GM12891 (cell line): ENCODE measurements around the gene STOX2.

Experiments
- PAX5 ChIP-seq: IDR thresholded peaks from 2 replicates; pipeline ENCODE4 v1.6.1; 2011; ENCODE audit warnings: low read length, moderate library complexity, mild to moderate bottlenecking; ENCODE audit not compliant: insufficient read depth, severe bottlenecking
- POLR2A ChIP-seq: IDR thresholded peaks from 2 replicates; pipeline ENCODE4 v1.6.1; 2011; ENCODE audit warnings: low read depth, low read length, control low read depth
- POLR2AphosphoS5 ChIP-seq: IDR thresholded peaks from 2 replicates; pipeline ENCODE4 v1.6.1; 2011; ENCODE audit warnings: low read depth, low read length, control low read depth
- SPI1 ChIP-seq: IDR thresholded peaks from 2 replicates; pipeline ENCODE4 v1.6.1; 2011; ENCODE audit warnings: low read depth, low read length, control low read depth
- TAF1 ChIP-seq: IDR thresholded peaks from 2 replicates; pipeline ENCODE4 v1.6.1; 2011; ENCODE audit warnings: low read depth, low read length, control low read depth

DNA sequence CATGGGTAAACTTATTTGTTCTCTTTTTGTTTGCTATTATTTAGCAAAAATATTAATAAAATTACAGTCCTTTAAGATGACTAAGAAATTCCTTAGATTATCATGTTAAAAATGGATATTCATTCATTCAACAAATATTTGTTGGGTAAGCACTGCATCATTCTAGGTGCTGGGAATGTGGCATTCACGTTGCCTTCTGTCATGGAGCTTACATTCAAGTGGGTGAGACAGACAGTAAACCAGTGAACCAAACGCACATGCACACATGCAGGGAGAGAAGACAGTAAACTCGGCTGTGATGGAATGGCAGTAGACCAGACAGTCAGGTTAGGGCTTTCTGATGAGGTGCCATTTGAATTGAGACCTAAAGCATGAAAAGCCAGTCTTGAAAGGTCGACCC lies 91.8 kb downstream of the STOX2 start:
- TF ChIP-seq PAX5: no peak
- no peak for TF ChIP-seq SPI1
- TF ChIP-seq TAF1: no peak
- no peak for TF ChIP-seq POLR2A
- TF ChIP-seq POLR2AphosphoS5: no peak
